ENCODE measurements around the gene ZCCHC17. TPM values are rescaled to one million over a fixed set of nuclear protein-coding genes. Genes with fewer than 3 reads are reported as not detected.
A peak's percentile ranks its signal among the peaks of the same experiment; 100 is the strongest.

ZCCHC17 gene
- total RNA-seq, 1 experiment from 2014 or later: 42.0 TPM

DNA sequence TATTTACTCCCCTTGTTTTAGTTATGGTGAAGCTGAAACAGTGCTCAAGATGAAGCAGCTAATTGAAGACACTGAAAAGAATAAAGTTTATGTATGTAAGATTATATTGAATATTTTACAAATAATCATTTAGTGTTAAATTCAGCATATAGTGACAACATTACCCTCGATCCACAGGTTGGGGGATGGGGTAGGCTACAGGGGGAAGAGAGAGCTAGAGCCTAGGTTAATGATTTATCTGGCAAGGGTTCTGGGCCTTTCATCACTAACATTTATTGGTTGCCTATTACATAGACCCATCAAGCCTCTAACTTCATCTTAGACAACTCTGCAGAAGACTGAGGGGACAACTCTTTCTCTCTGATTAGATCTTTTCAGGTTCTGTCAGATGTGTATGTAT lies 21.3 kb downstream of the ZCCHC17 start:
- TF ChIP-seq ESRRA (CRISPR knock-in tag; IDR thresholded peaks at IDR 0.05; ENCODE audit: borderline replicate concordance): no peak
- TF ChIP-seq ZNF671 (CRISPR knock-in tag; IDR thresholded peaks at IDR 0.05): no peak
- TF ChIP-seq PRRX2 (CRISPR knock-in tag; IDR thresholded peaks at IDR 0.05): no peak
- no peak for TF ChIP-seq TEAD4 (CRISPR knock-in tag; IDR thresholded peaks at IDR 0.05)
- no peak for TF ChIP-seq MXD4 (CRISPR knock-in tag; IDR thresholded peaks at IDR 0.05; ENCODE audit: borderline replicate concordance)
- ChIA-PET POLR2A (interaction anchor here (0.7 kb wide), 1 partner anchor 56 kb away, joined by 3 read pairs; no protein-coding TSS in a partner anchor), CTCF (interaction anchor here (1.7 kb wide), 1 partner anchor 134 kb away, joined by 7 read pairs; no protein-coding TSS in a partner anchor)
- no peaks in the 10 kb centered on the region for H3K9me3 Mint-ChIP-seq
- no peaks in the 10 kb centered on the region for H3K4me1 Mint-ChIP-seq
- DNase-seq (ENCODE audit: low spot score) (no peak), ATAC-seq (no peak)
- H3K27me3 Mint-ChIP-seq (ENCODE audit: low read depth): no peaks in the 10 kb centered on the region
- no peak overlapping the region for H3K27ac Mint-ChIP-seq
- H3K4me3 Mint-ChIP-seq: no peak overlapping the region
- peaks cover 51% of the 10 kb centered on the region for H3K36me3 Mint-ChIP-seq

DNA sequence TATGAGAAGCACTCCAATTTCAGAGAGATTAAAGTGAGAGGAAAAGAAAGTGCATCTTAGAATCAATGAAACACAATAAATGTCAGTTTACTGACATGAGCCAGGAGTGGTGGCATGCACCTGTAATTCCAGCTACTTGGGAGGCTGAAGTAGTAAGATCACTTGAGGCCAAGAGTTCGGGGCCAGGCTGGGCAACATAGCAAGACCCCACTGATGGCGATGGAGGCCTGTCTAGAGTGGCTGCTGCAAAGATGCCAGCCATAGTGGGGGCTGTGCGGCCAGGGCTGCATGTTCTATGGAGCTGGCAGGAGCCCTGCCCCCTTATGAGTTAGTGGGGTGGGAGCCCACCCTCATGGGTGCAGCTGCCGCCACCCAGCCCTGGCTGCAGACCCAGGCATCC lies 27.3 kb downstream of the ZCCHC17 start:
- DNase-seq (ENCODE audit: low spot score) (no peak), ATAC-seq (no peak)
- TF ChIP-seq ZNF121 (CRISPR knock-in tag; IDR thresholded peaks at IDR 0.05) (peak; percentile 96), ATF2 (CRISPR knock-in tag; IDR thresholded peaks at IDR 0.05; ENCODE audit: borderline replicate concordance, low read depth) (no peak)
- TF ChIP-seq, protein P1, sequence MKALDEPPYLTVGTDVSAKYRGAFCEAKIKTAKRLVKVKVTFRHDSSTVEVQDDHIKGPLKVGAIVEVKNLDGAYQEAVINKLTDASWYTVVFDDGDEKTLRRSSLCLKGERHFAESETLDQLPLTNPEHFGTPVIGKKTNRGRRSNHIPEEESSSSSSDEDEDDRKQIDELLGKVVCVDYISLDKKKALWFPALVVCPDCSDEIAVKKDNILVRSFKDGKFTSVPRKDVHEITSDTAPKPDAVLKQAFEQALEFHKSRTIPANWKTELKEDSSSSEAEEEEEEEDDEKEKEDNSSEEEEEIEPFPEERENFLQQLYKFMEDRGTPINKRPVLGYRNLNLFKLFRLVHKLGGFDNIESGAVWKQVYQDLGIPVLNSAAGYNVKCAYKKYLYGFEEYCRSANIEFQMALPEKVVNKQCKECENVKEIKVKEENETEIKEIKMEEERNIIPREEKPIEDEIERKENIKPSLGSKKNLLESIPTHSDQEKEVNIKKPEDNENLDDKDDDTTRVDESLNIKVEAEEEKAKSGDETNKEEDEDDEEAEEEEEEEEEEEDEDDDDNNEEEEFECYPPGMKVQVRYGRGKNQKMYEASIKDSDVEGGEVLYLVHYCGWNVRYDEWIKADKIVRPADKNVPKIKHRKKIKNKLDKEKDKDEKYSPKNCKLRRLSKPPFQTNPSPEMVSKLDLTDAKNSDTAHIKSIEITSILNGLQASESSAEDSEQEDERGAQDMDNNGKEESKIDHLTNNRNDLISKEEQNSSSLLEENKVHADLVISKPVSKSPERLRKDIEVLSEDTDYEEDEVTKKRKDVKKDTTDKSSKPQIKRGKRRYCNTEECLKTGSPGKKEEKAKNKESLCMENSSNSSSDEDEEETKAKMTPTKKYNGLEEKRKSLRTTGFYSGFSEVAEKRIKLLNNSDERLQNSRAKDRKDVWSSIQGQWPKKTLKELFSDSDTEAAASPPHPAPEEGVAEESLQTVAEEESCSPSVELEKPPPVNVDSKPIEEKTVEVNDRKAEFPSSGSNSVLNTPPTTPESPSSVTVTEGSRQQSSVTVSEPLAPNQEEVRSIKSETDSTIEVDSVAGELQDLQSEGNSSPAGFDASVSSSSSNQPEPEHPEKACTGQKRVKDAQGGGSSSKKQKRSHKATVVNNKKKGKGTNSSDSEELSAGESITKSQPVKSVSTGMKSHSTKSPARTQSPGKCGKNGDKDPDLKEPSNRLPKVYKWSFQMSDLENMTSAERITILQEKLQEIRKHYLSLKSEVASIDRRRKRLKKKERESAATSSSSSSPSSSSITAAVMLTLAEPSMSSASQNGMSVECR (CRISPR knock-in tag; IDR thresholded peaks at IDR 0.05; ENCODE audit: borderline replicate concordance): no peak
- Mint-ChIP-seq H3K27ac (no peak overlapping the region), H3K4me3 (no peak overlapping the region), H3K36me3 (peaks cover 27% of the 10 kb centered on the region), H3K27me3 (ENCODE audit: low read depth) (no peaks in the 10 kb centered on the region), H3K4me1 (no peaks in the 10 kb centered on the region), H3K9me3 (no peaks in the 10 kb centered on the region)
- CTCF ChIA-PET: no interaction called here
- POLR2A ChIA-PET: no interaction called here

GRCh38 chr1:31324992-31325391 lies 28.2 kb downstream of the ZCCHC17 start:
- ATAC-seq (no peak), DNase-seq (ENCODE audit: low spot score) (no peak)
- ChIA-PET CTCF (interaction anchor here (1.0 kb wide), 1 partner anchor 141 kb away, joined by 3 read pairs; no protein-coding TSS in a partner anchor), POLR2A (interaction anchor here (1.3 kb wide), 1 partner anchor 28 kb away, joined by 3 read pairs; the partner anchor contains the start of gene ZCCHC17)
- peaks cover 21% of the 10 kb centered on the region for H3K36me3 Mint-ChIP-seq
- H3K4me1 Mint-ChIP-seq: no peaks in the 10 kb centered on the region
- H3K9me3 Mint-ChIP-seq: no peaks in the 10 kb centered on the region
- no peaks in the 10 kb centered on the region for H3K27me3 Mint-ChIP-seq (ENCODE audit: low read depth)
- TF ChIP-seq AR (CRISPR knock-in tag; IDR thresholded peaks at IDR 0.05) (no peak), CREM (CRISPR knock-in tag; IDR thresholded peaks at IDR 0.05) (no peak), USF1 (CRISPR knock-in tag; IDR thresholded peaks at IDR 0.05) (no peak), NR3C1 (CRISPR knock-in tag; conservative IDR thresholded peaks at IDR 0.05; ENCODE audit: low read depth) (no peak), CBFB (CRISPR knock-in tag; IDR thresholded peaks at IDR 0.05; ENCODE audit: low read depth) (no peak)
- H3K4me3 Mint-ChIP-seq: no peak overlapping the region
- no peak overlapping the region for H3K27ac Mint-ChIP-seq

Data from WTC11 (cell line).